AG09319 (cell line): Measurements from ENCODE around the gene ATG7.

Experiments
- DNase-seq: peaks from one replicate; pipeline ENCODE4 v3.0.0-alpha.2; 2010; ENCODE audit warnings: low read depth; ENCODE audit errors: extremely low read depth
- TF ChIP-seq, protein P1 (sequence below): IDR thresholded peaks from 2 replicates; pipeline ENCODE4 v1.5.1; 2011; ENCODE audit warnings: low read depth, mild to moderate bottlenecking, inconsistent platforms, low read length, moderate library complexity

The ATG7 gene

DNA sequence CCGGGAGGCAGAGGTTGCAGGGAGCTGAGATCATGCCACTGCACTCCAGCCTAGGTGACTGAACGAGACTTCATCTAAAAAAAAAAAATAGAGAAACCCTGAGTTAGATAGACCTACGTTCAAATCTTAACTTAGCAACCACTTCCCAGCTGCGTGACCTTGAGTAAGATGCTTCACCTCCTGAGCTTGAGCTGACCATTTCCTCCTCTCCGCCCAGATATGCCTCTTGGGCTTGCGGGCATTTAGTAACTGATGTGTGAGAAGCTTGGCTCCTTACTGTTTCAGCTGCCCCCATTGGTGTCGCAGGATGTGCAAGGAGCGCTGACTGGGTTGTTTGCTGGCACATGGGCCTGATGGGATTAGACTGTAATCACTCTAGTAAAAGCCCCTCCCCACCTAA, 26.9 kb upstream of the ATG7 start:
- TF ChIP-seq, protein P1, sequence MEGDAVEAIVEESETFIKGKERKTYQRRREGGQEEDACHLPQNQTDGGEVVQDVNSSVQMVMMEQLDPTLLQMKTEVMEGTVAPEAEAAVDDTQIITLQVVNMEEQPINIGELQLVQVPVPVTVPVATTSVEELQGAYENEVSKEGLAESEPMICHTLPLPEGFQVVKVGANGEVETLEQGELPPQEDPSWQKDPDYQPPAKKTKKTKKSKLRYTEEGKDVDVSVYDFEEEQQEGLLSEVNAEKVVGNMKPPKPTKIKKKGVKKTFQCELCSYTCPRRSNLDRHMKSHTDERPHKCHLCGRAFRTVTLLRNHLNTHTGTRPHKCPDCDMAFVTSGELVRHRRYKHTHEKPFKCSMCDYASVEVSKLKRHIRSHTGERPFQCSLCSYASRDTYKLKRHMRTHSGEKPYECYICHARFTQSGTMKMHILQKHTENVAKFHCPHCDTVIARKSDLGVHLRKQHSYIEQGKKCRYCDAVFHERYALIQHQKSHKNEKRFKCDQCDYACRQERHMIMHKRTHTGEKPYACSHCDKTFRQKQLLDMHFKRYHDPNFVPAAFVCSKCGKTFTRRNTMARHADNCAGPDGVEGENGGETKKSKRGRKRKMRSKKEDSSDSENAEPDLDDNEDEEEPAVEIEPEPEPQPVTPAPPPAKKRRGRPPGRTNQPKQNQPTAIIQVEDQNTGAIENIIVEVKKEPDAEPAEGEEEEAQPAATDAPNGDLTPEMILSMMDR = no peak

DNA sequence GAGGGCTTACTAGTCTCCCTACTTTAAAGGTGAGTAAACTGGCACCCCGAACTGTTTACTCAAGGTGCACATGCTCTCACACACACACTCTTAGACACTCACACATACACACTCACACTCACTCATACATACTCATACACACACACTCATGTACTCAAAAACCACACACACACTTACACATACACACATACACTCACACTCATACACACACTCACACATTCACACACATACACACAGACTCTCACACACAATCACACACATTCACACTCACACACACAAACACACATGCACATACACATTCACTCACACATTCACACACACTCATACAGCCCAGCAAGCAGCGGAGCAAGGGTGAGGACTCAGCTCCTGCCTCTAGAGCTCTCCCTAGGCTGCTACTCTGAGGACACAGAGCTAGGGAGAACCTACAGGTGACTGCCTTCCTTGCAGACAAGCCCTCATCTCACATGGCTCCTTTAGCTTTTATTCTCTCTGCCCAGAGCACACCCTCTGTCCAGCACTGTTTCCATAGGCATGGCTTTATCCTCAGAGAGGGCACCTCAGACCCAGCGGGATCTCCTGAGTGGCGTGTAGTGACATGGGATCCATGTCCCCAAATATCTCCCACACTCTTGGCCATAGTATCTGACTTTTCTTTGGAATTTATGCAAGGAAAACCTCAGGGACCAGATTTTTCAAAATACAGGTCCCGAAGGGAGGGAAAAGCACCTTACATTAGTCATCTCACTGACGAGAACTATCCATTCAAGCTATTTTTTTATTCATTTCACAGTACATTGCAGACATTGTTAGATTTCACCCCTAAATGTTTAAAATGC, 26.2 kb upstream of the ATG7 start:
- TF ChIP-seq, protein P1 = no peak
- DNase-seq = no peak

More for the DNA sequence above, 26.9 kb upstream of the ATG7 start:
- no peak for DNase-seq

DNA sequence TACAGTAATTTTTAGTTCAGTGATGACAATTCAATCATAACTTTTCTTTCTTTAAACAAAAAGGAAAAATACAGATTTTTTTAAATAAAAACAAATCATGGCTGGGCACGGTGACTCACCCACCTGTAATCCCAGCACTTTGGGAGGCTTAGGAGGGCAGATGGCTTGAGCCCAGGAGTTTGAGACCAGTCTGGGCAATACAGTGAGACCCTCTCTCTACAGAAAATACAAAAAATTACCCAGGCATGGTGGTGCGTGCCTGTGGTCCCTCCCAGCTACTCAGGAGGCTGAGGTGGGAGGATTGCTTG, 25.6 kb upstream of the ATG7 start:
- no peak for DNase-seq
- TF ChIP-seq, protein P1 = no peak

DNA sequence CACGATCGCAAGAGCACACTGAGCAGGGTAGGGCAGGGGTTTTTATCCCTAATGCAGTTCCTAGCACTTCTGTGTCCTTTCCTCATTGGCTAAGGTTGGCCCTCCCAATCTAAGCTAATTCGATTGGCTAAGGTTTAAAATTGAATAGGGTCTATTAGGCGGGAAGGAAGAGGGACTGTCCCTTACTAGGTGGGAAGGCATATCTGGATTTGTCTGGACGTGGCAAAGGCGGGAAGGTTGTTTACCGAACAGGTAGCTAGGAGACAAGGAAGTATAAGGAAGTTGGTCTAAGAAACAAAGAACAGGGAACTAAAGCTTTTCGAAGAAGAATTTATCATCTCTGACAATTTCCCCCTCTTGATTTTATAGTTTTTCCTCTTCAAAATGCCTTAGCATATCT, 24.8 kb upstream of the ATG7 start:
- TF ChIP-seq, protein P1 = no peak
- no peak for DNase-seq

DNA sequence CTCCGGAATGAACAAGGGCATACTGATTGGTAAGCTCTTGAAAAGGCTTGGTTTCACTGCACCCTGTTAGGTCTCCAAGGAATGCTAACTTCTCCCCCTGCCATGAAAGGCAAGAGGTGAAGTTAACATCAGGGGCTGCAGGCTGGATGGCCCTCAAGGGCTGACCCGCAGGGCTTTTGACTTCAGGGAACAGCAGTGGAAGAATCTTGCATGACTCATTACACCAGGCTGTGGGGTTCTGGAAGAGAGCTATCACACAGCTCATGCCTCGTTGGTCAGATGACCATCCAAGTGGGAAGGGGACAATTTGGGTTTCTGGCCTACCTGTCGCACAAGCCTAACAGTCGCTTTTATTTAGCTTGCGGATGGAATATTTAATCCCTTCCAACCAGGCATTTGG, 23.6 kb upstream of the ATG7 start:
- TF ChIP-seq, protein P1 = no peak
- DNase-seq = no peak

DNA sequence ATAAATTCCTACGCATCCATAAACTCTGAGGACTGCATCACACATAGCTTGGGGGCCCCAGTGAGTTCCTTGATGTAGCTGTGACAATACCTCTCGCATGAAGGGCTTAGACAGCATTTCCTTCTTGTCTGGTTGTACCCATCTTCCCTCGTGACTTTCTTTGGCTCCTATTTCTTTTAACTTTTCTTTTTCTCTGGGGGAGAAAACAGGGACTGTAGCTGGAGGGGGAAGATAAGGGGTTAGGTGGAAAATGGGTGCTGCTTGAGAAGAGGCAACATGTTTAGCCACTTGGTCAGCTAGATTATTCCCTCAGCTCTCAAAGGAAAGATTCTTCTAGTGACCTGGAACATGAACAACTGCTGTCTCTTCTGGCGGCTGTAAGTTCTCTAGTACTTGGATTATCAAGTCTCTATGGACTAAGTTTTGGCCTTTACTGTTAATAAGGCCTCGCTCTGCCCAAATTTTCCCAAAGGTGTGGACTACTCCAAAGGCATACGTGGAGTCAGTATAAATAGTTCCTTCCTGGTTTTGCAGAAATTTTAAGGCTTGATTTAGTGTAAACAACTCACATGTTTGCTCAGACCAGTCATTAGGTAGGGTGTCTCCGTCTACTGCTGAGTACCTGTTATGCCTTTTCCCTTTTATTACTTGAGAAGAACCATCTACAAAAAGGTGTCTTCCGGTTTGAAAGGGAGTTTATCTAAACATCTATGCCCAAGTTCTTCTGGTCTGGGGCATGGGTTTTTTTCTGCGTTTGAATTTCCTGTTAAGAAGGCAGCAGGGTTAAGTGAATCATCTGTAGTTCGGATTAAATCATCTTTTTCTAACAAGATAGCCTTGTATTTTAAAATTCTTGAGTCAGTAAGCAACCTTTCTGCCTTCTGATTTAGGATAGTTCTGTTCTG, 21.0 kb upstream of the ATG7 start:
- DNase-seq = no peak

More for the DNA sequence above, 21.0 kb upstream of the ATG7 start:
- TF ChIP-seq, protein P1 = no peak
